Ovary (tissue), 9 donors: ENCODE data around the gene ADCY1. TPM values are rescaled to one million over a fixed set of nuclear protein-coding genes. Genes with fewer than 3 reads are reported as not detected.

ENCODE experiments used
- DNase-seq, 5 donors: peaks; one replicate each; pipeline ENCODE4 v3.0.0-alpha.2; 2019 to 2020
- H3K27ac ChIP-seq, 2 donors: fragments of 200-600 bp; one replicate each; pipeline versions ENCODE4 v1.5.1 to v1.8.0; 2019 to 2022
- H3K27me3 ChIP-seq: fragments of 200-600 bp; one replicate; pipeline ENCODE4 v1.8.0; 2022
- H3K36me3 ChIP-seq: fragments of 200-600 bp; sonication (generic); one replicate; pipeline ENCODE4 v1.5.1; 2019
- H3K4me1 ChIP-seq: one replicate; pipeline ENCODE4 v1.8.1; 2013; ENCODE audit warnings: mild to moderate bottlenecking, moderate library complexity; ENCODE audit not compliant: insufficient read depth
- H3K4me3 ChIP-seq: fragments of 200-600 bp; sonication (generic); one replicate; pipeline ENCODE4 v1.5.1; 2017
- H3K9me3 ChIP-seq, 2 donors: fragments of 200-600 bp in 1 of 2; sonication (generic) in 1 of 2; one replicate each; pipeline versions ENCODE4 v1.5.1 to v1.8.1; 2013 to 2019; ENCODE audit warnings: mild to moderate bottlenecking in 1 of 2, moderate library complexity in 1 of 2
- CTCF ChIP-seq, 3 donors: fragments of 450-650 bp in 2 of 3; fragments of 200-600 bp in 1 of 3; IDR thresholded peaks; one replicate each; pipeline versions ENCODE4 v1.5.1 to v1.8.0; 2016 to 2022; ENCODE audit warnings: antibody characterized with exemption in 3 of 3, mild to moderate bottlenecking in 1 of 3
- EP300 ChIP-seq: sonication (generic); formaldehyde crosslinking; IDR thresholded peaks from one replicate; pipeline ENCODE4 v1.6.1; 2017; ENCODE audit warnings: antibody characterized with exemption
- POLR2A ChIP-seq: fragments of 450-650 bp; IDR thresholded peaks from one replicate; pipeline ENCODE4 v1.6.1; 2017; ENCODE audit warnings: antibody characterized with exemption, mild to moderate bottlenecking, moderate library complexity
- WGBS, 3 donors: extraction: QIAGEN DNeasy Blood & Tissue Kit in 1 of 3; methylation state at CpG; one replicate each; pipeline versions ENCODE4 v1.1.5 to v1.1.7; 2013 to 2017; 5-methylcytosine and 5-hydroxymethylcytosine counted together
- intact Hi-C, 4 donors: fragments of 100-400 bp; cut with DNase I; formaldehyde crosslinking; loops; one replicate each; pipeline versions ENCODE4 v1.11.0 to v1.15.1; 2022 to 2023
- polyA plus RNA-seq, 2 donors: library from polyadenylated mRNA; stranded (reverse); fragments of 200-250 nt in 1 of 2; fragments of 350-450 nt in 1 of 2; fragmentation: Illumina TruSeq in 1 of 2; extraction: RNeasy Lipid Tissue Mini Kit (QIAGEN cat#74804) in 1 of 2; gene quantifications; one replicate each; pipeline ENCODE4 v1.2.3, GENCODE V29; 2013 to 2014
- total RNA-seq, 7 donors: library from RNA; depleted of rRNA in 2 of 7; stranded (reverse); fragments of >200 nt in 2 of 7; fragmentation: NEBNext Ultra II Directional in 3 of 7; extraction: Animal tissue kit (Norgen Biotek cat#: 25700) in 3 of 7; gene quantifications; one replicate each; pipeline versions ENCODE4 v1.1.0 to v1.2.4, GENCODE V29; 2016 to 2023
- donor health status: DM: no; HTN: no; CAD: no; lungs with moderate emphysema.
- donor health status: DM: no; HTN: no; CAD: no.
- donor health status: Bipolar disorder and iron deficiency.
- donor health status: DM: yes; HTN: yes; CAD: no.
- donor health status: DM: no; HTN: no; CAD: no.
- donor health status: DM: yes; HTN: yes; CAD: no.

ADCY1 gene
- total and polyA plus RNA-seq, 9 donors: 0.40 to 3.7 (median 1.7) TPM

GRCh38 chr7:45569290-45569685 is 4.9 kb upstream of the ADCY1 start:
- peaks cover 2% of the 10 kb centered on the region for H3K4me1 ChIP-seq
- 74 to 90% (median 84%) methylated on average over 1 of the region's 1 CpG for WGBS, 3 donors
- H3K36me3 ChIP-seq: no peaks in the 10 kb centered on the region
- intact Hi-C loops: no loop called here
- no peak for DNase-seq
- no peaks in the 10 kb centered on the region for H3K27me3 ChIP-seq
- H3K27ac ChIP-seq: no peak overlapping the region
- H3K4me3 ChIP-seq: no peak overlapping the region
- no peaks in the 10 kb centered on the region for H3K9me3 ChIP-seq
- no peak for TF ChIP-seq CTCF (IDR thresholded peaks at IDR 0.05)
- no peak for TF ChIP-seq EP300
- TF ChIP-seq POLR2A: no peak

- Histone ChIP-seq H3K4me3 (no peak overlapping the region), H3K27ac (no peak overlapping the region), H3K36me3 (no peaks in the 10 kb centered on the region), H3K4me1 (peaks cover 3% of the 10 kb centered on the region), H3K9me3 (no peaks in the 10 kb centered on the region), H3K27me3 (no peaks in the 10 kb centered on the region)
- WGBS, 3 donors: 85 to 93% (median 90%) methylated on average over 9 of the region's 9 CpGs
- intact Hi-C loops: no loop called here
- DNase-seq: no peak
- TF ChIP-seq POLR2A (no peak), EP300 (no peak), CTCF (IDR thresholded peaks at IDR 0.05) (no peak)
These were observed 3.4 kb upstream of the ADCY1 start for GRCh38 chr7:45570797-45571196.

DNA sequence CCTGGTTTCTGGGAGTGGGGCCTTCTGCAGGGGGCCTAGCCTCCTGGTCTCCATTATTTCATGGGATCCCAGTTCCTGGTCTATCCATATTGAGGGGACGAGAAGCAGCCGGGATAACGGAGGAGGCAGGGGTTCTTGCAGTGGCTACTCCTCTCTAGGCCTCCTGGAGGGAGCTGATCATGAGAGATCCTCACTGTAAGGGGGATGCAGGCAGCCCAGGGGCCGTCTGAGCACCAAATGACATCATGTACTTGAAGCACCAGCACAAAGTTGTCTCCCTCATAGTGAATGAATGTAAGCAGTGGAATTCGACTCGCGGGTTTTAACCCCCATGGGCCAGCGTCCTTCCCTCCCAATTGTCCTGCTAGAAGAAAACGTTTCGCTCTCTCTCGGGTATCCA is 964 bp upstream of the ADCY1 start:
- H3K9me3 ChIP-seq: no peaks in the 10 kb centered on the region
- H3K4me3 ChIP-seq: no peak overlapping the region
- TF ChIP-seq CTCF (IDR thresholded peaks at IDR 0.05): no peak
- no peak for TF ChIP-seq EP300
- no peak for TF ChIP-seq POLR2A
- H3K27me3 ChIP-seq: no peaks in the 10 kb centered on the region
- DNase-seq: no peak
- H3K27ac ChIP-seq: no peak overlapping the region
- peaks cover 3% of the 10 kb centered on the region for H3K4me1 ChIP-seq
- 36 to 60% (median 57%) methylated on average over 11 of the region's 11 CpGs for WGBS, 3 donors
- no peaks in the 10 kb centered on the region for H3K36me3 ChIP-seq
- intact Hi-C loops: no loop called here

DNA sequence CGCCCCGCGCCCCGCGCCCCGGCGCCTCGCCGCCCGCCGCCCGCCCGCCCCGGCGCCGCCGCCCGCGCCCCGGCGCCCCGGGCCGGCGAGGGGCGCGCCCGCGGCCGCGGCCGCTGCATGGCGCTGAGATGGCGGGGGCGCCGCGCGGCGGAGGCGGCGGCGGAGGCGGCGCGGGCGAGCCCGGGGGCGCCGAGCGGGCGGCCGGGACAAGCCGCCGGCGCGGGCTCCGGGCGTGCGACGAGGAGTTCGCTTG is 174 bp downstream of the ADCY1 start:
- no peaks in the 10 kb centered on the region for H3K9me3 ChIP-seq
- no peak for TF ChIP-seq POLR2A
- no peak overlapping the region for H3K4me3 ChIP-seq
- no peaks in the 10 kb centered on the region for H3K27me3 ChIP-seq
- WGBS, 3 donors: 1 to 3% methylated on average over 5 to 54 of the region's 60 CpGs; no CpG with 5 or more reads in 1 of the 3 donors
- peaks cover 3% of the 10 kb centered on the region for H3K4me1 ChIP-seq
- intact Hi-C loops: no loop called here
- H3K36me3 ChIP-seq: no peaks in the 10 kb centered on the region
- DNase-seq: no peak
- no peak overlapping the region for H3K27ac ChIP-seq

DNA sequence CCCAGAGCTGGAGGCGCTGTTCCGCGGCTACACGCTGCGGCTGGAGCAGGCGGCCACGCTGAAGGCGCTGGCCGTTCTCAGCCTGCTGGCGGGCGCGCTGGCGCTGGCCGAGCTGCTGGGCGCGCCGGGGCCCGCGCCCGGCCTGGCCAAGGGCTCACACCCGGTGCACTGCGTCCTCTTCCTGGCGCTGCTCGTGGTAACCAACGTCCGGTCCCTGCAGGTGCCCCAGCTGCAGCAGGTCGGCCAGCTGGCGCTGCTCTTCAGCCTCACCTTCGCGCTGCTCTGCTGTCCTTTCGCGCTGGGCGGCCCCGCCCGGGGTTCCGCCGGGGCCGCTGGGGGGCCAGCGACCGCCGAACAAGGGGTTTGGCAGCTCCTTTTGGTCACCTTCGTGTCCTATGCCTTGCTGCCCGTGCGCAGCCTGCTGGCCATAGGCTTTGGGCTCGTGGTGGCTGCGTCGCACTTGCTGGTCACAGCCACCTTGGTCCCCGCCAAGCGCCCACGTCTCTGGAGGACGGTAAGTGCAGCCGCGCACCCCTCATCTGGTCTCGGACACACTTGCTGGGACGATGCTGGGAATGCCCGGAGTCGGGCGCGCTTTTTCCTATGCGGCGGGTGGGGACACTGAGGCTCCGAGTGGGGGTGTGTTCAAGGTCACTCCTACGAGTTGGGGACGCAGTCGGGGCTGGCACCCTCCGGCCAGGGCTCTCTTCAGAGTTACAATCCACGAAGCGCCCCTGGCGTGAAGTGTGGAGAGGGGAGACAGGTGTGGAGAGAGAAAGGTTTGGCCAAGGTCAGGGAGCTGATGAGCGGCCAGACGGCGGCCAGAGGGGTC is 717 bp downstream of the ADCY1 start:
- 1% methylated on average over 48 to 72 of the region's 72 CpGs for WGBS, 3 donors
- H3K9me3 ChIP-seq: no peaks in the 10 kb centered on the region
- no peak for DNase-seq
- H3K27me3 ChIP-seq: no peaks in the 10 kb centered on the region
- H3K4me3 ChIP-seq: no peak overlapping the region
- intact Hi-C loops: no loop called here
- H3K27ac ChIP-seq: no peak overlapping the region
- no peaks in the 10 kb centered on the region for H3K36me3 ChIP-seq
- TF ChIP-seq CTCF (IDR thresholded peaks at IDR 0.05): no peak
- no peak for TF ChIP-seq POLR2A
- TF ChIP-seq EP300: no peak
- H3K4me1 ChIP-seq: peaks cover 3% of the 10 kb centered on the region
